Hematopoietic multipotent progenitor cell treated with erythropoietin and hydrocortisone succinate and interleukin-3 and kit ligand, for 15 days (in vitro differentiated cells): Measurements from ENCODE around the gene CDADC1.

Source experiments
- DNase-seq: peaks from one replicate; pipeline ENCODE4 v3.0.0-alpha.2; 2015; ENCODE audit warnings: low spot score

The CDADC1 gene

DNA sequence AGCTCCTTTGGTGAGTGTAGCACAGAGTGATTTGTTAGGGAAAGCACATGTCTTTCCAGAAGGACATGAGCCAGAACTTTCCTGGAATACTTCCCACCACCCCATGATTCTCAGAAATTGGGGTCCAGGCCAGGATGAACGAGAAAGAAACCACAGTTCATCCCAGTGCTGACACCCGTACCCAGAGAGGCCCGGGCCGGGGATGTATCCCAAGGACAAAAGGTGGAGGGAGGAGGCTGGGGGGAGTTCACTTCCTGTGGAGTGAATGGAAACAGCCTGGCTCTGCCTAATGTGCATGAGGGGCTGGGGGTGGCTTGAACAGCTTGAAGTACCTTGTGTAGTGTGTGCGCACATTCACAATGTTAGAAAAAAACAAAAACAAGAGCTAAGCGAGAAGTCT, 47.5 kb downstream of the CDADC1 start:
- DNase-seq = no peak

DNA sequence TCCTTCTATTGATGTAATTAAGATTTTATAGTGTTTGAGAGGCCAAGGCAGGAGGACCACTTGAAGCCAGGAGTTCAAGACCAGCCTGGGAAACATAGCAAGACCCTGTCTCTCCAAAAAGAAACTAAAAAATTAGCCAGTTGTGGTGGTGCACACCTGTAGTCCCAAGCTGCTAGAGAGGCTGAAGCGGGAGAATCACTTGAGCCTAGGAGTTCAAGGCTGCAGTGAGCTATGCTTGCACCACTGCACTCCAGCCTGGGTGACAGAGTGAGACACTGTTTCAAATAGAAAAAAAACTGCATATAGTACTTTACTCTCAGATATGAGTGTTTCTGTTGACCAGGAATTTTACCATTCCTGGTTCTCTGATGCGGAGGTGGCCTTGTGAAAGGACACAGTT, 48.9 kb downstream of the CDADC1 start:
- DNase-seq = no peak

DNA sequence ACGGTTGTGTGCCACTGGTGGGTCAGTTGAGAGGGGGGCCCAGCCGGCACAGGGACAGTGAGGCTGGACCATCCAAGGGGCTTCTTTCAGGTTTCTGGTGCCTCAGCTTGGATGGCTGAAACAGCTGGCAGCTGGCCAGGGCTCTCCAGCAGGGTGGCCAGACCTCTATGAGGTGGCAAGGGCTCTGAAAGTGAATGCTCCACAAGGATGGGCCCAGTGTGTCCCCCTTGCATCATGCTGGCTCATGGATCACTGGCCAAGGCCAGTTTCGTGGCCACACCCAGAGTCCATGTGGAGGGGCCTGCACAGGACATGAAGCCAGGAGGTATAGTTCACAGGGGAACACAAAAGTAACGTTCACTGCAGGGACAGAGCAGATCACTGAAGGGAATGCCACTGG, 49.6 kb downstream of the CDADC1 start:
- DNase-seq = no peak

DNA sequence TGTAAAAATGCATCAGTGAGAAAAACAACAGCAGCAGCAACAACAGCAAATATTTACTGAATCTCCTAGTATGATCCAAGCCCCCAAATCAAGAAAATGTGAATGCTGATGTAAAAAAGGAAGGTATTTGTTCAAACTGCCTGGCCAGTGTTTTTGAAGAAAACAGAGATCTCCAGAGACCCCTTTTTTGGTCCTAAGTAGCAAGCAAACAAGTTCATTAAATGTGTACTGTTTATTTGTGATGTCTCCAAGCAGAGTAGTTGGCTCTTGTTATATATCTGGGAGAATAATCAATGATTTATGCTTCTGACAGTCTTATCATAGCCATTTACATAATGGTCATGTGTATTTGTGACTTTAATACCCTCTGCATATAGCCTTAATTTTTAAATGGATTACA, 50.7 kb downstream of the CDADC1 start:
- DNase-seq = no peak

DNA sequence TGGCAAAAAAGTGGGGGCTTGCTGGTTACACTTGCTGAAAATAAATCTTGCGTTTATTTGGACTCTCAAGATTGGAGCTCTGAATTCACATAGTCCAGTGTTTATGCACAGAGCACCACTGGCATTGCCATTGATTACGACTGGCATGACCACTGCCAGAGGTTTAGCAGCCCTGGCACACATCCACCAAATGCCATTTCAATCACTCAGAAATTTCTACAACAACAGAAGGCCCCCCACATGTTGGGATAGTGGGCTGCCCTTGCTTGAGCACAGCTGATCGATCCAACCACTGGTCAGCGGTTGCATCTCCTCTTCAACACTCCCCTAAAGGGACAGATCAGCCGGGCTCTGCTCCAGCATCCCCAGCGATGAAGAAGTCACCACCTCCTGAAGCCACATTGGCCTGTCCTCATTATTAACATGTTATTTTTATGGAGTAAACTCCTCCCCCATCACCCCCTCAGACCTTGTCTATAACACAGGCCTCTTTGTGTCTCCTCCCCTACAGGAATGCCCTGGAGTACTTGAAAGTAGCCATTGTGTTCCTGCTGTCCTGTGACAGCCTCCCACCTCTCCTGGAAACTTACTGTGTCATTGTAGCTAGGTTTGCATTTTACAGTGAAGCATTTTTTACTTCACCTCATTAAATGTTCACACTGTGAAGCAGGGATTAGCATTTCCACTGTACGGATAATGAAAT, 51.3 kb downstream of the CDADC1 start:
- no peak for DNase-seq

DNA sequence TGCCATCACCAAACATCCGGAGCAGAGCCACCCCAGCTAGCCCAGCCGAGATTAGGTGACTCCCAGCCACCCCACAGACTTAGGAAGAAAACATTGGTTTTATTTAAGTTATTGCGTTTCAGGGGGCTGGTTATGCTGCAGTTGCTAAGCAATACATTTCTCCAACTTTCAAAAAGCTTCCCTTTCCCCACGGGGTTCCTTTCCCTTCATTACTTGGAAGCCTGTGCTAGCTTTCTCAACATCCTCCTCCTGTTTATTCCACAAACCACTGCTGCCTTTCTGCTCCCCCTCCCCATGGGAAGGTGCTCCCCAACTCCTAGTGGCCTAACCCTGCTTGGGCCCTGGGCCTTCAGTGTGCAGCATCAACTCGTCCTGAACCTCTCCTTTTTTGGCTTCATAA, 52.6 kb downstream of the CDADC1 start:
- DNase-seq = no peak

DNA sequence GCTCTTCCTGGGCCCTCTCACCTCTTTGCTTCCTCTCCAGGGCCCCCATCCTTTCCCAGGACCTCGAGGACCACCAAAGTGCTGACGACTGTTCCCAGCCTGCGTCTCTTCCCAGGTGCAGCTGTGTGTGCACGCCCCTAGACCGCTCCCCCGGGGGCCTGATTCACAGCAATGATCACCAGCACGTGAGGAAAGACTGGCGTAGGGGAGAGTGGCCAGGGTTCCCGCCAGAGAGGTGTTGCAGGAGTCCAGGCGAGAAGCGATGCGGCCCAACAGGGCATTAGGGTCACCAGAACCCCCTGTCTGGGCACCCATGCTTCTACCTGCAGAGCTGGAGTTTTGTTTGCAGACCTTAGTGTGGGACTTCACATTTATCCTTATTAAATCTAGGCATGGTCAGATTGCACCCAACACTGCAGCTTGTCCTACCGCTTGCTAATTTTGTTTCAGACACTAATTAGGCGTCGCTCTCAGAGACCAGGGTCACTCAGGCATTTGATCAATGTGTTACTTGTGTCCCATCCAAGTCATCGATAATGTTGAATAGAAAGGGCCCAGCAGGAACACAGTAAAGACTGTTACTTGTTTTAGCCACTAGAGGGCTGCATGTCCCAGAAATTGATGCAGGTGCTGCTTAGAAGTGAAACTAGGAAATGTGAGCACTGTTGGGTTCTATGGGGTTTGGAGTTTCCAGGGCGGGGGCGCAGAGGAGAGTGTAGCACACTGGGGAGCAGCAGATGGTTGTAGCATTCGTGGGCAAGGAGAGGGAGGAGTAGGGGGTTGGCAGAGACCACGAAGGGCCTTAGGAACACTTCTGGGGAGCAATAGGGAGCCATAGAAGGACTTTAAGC, 53.2 kb downstream of the CDADC1 start:
- DNase-seq = peak; percentile 81

DNA sequence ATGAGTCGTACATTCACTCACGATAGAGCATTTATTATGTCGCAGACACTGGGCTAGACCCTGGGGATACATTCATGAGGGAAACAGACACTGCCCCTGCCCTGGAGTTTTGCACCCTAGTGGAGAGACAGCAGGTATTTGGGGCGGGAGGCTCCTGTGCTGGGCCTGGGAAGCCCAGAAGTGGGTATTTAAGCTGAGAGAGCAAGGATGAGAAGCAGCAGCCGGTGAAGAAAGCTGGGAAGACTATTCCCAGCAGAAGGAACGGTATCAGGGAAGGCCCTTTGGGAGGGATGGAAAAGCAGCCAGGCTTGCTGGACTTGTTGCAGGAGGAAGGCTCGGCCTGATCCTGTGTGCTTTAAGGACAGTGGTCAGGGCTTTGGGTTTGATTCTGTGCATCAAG, 54.5 kb downstream of the CDADC1 start:
- no peak for DNase-seq

DNA sequence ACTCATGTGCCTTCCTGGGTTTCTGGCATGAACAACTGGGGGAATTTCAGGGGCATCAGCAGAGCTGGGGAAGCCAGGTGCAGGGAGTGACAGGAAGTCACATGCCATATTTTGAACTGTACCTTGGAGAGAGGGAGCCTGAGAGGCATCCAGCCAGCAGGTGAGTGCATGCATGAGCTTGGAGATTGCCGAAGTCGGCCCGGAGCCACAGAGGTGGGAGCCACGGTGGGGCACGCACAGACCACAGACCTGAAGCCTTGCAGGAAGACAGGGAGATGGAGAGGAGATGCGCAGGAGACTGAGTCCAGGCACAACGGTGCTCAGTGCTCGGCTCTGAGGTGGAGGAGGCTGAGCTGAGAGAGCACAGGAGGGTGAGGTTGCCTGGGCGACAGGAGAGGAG, 55.1 kb downstream of the CDADC1 start:
- DNase-seq = no peak

DNA sequence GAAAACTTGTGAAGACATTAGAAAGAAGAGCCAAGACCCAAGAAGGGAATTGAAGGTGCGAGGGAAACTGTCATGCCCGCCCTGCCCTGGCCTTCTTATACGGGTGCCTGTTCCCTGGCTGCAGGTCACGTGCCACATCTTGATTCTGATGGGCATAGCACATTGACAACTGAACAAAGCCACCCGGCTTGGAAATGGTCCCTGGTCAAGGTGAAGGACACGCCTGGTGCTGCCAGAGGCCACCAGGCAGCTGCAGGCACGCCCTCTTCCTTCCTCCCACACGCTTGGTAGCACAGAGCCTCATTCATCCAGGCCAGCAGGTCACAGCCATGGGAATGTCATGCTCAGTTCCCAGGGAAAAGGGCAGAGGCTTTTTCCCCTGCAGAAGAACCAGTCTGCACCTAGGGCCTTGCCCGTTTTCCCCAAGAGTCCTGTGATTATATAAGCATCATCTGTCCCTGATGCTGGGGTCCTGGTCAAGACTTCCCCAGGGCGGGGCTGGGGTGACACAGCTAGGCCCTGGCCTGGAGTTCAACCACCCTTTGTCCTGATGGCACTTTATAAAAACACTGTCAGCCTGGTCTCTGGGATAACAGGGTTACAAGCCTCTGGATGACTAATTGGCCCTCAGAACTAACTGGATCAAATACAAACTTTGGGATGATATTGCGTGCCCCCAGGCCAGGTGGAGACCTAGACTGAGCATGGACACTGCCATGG, 56.0 kb downstream of the CDADC1 start:
- no peak for DNase-seq

DNA sequence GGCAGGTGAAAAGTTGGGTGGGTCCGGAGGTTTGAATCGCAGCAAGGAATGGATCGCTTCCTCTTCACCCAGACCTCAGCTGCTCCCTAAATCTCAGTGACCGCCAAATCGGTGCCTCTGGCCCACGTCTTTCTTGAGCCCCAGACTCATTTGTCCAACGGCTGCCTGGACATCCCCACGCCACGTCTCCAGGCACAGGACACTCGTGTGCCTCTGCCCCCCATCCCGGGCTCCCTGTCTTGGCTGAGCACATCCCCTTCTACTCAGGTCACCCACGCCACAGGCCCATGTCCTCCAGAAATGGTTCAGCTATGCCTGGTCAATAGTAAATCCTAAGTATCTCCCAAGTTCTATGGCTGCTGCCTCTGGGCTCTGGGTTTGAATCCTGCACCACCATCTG, 56.6 kb downstream of the CDADC1 start:
- no peak for DNase-seq

DNA sequence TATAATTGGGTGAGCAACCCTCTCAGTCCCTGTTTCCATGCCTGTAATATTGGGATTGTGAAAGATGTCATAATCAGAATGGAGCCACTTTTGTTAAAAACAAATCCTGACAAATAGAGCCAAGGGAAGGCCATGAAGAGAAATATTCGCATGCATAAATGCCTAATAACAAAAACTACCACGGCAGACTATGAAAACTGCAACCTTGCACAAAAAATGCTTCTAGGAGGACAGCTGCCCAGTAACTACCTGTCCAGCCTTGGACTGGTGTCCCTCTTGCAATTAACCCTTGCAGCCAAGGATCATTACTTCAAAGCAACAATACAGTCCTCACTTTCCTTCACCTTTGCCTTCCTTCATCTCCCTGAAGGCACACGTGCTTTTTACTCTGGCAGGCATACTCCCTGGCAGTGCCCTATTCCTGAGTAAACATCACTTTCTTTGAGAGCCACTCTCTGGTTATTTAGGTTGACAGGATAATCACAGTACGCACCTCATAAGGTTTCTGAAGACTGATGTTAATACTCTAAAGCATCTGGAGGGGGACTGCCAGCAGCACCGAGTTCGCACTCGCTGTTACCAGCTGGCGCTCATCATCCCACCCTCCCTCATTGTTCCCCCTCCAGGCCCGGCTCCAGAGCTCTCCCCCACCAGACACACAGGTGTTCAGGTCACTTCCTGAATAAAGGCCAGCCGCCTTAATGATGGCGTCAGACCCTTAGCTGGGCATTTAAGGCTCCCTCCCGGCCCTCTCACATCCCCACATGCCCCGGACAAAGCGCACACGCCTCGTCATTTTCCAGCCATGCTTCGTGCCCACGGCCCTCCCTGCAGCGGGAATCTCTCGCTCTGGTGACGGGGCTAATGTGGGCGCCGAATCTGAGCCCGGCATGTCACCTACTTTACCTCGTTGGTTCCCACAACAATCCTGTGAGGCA, 57.3 kb downstream of the CDADC1 start:
- no peak for DNase-seq

DNA sequence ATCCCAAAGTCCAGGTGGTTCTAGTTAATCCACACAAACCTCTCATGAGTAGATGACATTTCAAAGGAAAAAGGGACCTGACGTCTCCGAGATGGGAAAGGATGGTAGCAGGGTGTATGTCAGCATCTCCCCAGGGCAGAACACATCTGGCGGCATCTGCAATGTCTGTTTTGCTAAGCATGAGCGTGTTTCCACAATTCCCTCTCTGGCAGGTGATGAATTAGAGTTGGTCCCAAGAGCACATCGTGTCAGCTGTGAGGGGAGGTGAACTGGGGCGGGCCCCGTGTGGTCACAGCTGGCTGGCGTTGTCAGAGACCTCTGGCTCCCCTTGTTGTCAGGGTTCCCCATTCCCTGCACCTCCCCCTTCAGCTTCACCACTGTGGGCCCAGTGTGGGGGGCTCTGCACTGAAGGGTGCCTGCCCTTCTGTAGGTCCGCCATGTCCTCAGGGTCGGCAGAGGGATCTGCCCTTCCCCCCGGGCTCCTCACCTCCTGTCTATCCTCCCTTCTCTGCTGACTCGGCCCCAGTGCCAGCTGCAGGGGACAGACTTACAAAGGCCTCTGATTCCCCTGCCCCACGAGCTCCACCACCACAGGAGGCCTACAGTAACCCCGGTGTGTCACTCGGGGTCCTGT, 58.2 kb downstream of the CDADC1 start:
- DNase-seq = no peak

DNA sequence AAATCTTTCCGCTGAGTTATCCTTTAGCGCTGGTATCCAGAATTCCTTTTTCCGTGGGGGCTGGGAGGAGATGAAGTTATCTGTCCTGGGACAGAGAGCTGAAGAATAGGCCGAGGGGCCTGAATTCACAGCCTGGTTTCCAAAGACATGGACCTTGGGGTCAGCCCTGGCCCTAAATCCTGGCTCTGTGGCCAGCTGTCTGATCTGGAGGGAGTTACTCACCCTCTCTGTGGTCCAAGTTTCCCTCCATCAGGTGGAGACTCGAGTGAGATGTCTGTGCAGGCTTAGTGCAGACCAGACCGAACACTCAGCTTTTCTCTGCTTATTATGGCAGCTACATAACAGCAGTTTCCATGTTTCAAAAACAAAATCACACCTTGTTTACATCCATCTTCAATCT, 59.6 kb downstream of the CDADC1 start:
- DNase-seq = no peak

DNA sequence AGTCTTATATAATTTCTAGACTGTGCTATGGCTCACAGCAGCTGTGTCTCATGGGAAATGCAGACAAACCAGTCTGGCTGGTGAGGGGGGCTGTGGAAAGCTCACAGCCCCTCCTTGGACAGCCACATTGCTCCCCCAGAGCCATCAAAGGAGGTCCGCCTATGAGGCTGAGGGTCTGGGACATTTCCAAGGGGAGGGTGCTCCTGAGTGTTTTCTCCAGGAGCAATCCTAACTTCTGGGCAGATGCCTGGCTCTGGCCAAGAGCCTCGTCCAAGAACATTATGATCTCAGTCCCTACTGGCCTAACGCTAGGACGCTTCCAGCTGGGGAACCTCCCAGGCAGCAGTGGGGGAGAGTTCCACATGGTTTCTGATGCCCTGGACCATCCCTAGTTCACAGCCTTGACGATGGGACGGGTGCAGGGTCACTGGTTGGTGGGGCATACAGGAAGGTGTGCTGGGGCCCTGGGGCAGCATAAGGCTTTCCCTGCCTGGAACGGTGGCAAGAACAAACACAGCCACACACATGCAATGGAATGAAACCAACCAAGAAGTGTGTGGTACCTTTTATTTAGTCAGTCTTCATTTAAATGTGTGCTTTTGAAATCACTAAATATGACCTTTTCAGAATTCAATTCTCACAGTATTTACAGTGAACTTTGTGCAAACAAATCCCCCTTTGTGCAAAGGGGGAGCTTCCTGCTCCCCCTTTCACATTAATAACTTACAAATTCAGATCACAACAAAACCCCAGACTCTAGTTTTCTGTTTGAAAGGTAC, 60.6 kb downstream of the CDADC1 start:
- no peak for DNase-seq

DNA sequence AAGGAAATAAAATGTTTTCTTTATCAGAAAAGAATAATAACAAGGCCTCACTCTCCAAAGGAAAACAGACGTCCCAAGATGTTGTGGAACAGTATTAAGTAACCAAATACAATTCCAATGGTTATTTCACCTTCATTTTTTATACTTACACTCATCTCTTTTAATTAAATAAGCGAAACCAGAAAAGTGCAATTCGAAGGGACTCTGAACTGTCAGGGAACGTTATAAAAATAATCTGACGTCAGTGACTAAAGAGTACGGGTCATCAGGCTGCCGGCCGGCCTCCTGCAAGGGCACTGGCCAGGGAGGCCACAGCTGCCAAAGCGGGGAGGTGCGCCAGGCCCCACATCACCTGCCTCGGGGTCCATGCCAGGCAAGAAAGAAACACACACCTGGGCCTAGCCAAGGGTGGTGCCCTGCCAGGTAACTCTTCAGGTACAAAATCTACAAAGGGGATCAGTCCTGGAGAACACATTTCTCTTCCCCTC, 61.2 kb downstream of the CDADC1 start:
- no peak for DNase-seq

DNA sequence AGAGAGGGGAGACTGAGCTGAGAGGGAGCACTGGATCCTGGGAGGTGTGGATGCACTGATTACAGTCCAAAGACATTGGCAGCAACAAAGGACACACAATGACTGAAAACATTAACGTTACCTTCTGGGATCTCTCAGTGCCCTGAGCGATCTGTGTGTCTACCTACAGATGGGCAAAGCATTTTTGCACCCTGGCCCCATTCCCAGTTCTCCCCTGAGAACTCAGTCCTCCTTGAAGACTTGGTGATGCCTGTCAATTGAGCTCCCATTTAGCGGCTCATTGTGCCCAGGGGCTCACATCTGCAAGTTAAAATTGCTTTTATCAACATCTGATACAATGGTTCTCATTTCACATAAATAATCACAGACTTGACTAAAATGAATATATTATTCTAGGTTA, 62.5 kb downstream of the CDADC1 start:
- no peak for DNase-seq

DNA sequence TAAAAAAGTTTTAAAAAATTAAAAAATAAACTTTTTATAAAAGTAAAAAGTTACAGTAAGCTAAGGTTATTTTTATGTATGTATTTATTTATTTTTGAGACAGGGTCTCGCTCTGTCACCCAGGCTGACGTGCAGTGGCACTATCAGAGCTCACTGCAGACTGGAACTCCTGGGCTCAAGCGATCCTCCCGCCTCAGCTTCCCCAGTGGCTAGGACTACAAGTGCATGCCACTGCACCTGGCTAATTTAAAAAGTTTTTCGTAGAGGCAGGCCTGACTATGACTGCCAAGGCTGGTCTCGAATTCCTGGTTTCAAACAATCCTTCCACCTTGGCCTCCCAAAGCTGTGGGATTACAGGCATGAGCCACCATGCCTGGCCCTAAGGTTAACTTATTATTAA, 64.1 kb downstream of the CDADC1 start:
- no peak for DNase-seq

DNA sequence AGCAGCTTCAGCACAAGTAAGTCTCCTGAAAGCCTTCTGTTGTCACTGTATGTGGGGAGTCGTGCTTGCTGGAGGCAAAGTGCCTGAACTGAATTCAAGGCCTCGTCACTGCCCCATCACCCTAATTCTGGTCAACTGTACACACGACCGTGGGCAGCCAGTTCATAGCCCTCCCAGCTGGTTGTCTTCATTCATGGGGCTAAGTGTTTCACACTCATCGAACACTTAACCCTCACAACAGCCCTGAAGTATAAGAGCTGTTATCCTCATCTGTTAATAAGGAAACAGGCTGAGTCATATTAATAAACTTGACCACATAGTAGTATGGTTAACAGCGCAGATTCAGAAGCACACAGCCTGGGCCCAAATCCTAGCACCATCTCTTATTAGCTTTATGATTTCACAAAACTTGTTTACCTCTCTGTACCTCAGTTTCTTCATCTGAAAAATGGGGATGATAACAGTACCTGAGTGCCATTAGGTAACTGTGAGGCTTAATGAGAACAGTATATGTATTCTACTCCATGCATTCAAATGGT, 66.7 kb downstream of the CDADC1 start:
- no peak for DNase-seq

DNA sequence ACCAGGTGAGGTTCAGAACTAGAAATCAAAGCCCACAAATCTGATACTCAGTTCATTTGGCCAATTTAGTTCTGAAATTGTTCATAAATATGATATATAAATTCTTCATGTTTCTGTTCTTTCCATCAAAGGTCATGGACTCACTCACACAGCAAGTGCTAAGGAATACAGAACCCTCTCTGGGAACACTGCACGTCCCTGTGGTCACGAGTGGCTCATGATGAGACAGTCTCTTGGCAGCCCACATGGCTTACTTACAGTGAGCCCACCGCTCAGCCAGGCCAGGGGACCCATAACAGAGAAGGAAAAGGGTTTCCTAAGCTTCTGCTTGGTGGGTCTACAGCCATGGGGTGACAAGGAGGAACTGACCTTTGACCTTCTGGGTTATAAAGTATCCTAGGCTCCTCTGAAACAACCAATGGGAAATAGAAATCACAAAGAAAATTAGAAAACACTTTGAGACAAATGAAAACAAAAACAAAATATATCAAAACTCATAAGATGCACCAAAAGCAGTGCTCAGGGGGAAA, 67.4 kb downstream of the CDADC1 start:
- no peak for DNase-seq
